ENCODE results near the gene KRT80. TPM values are rescaled to one million over a fixed set of nuclear protein-coding genes. Genes with fewer than 3 reads are reported as not detected.

Gene KRT80
- polyA plus RNA-seq, 2 of the 4 experiments (the other 2 are of a cell fraction) = 38.3 to 63.1 TPM

- no peak for TF ChIP-seq EHF (CRISPR knock-in tag; IDR thresholded peaks at IDR 0.05)
- no peak for TF ChIP-seq KDM5A (IDR thresholded peaks at IDR 0.05)
- peak; percentile 82 for TF ChIP-seq CTCF (IDR thresholded peaks at IDR 0.05)
- TF ChIP-seq GATA3 (IDR thresholded peaks at IDR 0.05; ENCODE audit: borderline replicate concordance) = no peak; the same call in 1 of the 2 replicates
- no peak for TF ChIP-seq MAZ (IDR thresholded peaks at IDR 0.05; ENCODE audit: borderline replicate concordance, low read depth, low read length)
- no peak for TF ChIP-seq NR3C1 (IDR thresholded peaks at IDR 0.05)
- no peak for TF ChIP-seq TP53 (CRISPR knock-in tag; IDR thresholded peaks at IDR 0.05)
- peak; percentile 99 for TF ChIP-seq MAX (IDR thresholded peaks at IDR 0.05)
- TF ChIP-seq POLR2AphosphoS2 (conservative IDR thresholded peaks at IDR 0.05; ENCODE audit: low read length) = no peak
- 0 out of 2 replicates have a peak, but pooled peaks have one; percentile 4 for TF ChIP-seq RCOR1 (IDR thresholded peaks at IDR 0.05; ENCODE audit: low read depth, low read length)
- peak; percentile 87 for TF ChIP-seq MYC (IDR thresholded peaks at IDR 0.05; ENCODE audit: borderline replicate concordance, low read length)
- TF ChIP-seq CHD4 (IDR thresholded peaks at IDR 0.05; ENCODE audit: borderline replicate concordance) = no peak
- no peak for TF ChIP-seq EP300 (IDR thresholded peaks at IDR 0.05)
- TF ChIP-seq FOSB (CRISPR knock-in tag; IDR thresholded peaks at IDR 0.05) = no peak
- TF ChIP-seq HES2 (IDR thresholded peaks at IDR 0.05) = no peak
- no peak for TF ChIP-seq TFCP2L1 (CRISPR knock-in tag; IDR thresholded peaks at IDR 0.05)
- TF ChIP-seq CEBPB (IDR thresholded peaks at IDR 0.05) = no peak
- peak; percentile 54; the same call in 1 of the 2 replicates for TF ChIP-seq NPAS2 (CRISPR knock-in tag; IDR thresholded peaks at IDR 0.05; ENCODE audit: borderline replicate concordance)
- no peak for TF ChIP-seq NFE2L2 (conservative IDR thresholded peaks at IDR 0.05; ENCODE audit: low read length)
- no peak for TF ChIP-seq CBX8 (IDR thresholded peaks at IDR 0.05)
- peak in 1 of 2 experiments; percentile 48; a peak in 2 of 5 replicates for TF ChIP-seq JUN (IDR thresholded peaks at IDR 0.05)
- peak; percentile 64 to 67 for TF ChIP-seq RAD21 (conservative IDR thresholded peaks at IDR 0.05 in 1 of 2, IDR thresholded peaks at IDR 0.05 in 1 of 2)
- TF ChIP-seq E2F6 (IDR thresholded peaks at IDR 0.05; ENCODE audit: borderline replicate concordance, low read depth) = peak; percentile 73
- no peak for TF ChIP-seq FOXS1 (CRISPR knock-in tag; IDR thresholded peaks at IDR 0.05)
- no peak for TF ChIP-seq HDAC2 (IDR thresholded peaks at IDR 0.05)
- no peak for TF ChIP-seq SREBF2 (IDR thresholded peaks at IDR 0.05)
- TF ChIP-seq HOXB13 (CRISPR knock-in tag; IDR thresholded peaks at IDR 0.05; ENCODE audit: low read depth) = peak; percentile 39; the same call in 1 of the 2 replicates
- peak; percentile 80 for TF ChIP-seq PBX3 (IDR thresholded peaks at IDR 0.05)
- peak; percentile 11 for TF ChIP-seq MAFK (IDR thresholded peaks at IDR 0.05; ENCODE audit: partially characterized antibody)
- TF ChIP-seq RFX5 (IDR thresholded peaks at IDR 0.05) = no peak
- no peak for TF ChIP-seq HOXA7 (CRISPR knock-in tag; IDR thresholded peaks at IDR 0.05)
- TF ChIP-seq BHLHE40 (IDR thresholded peaks at IDR 0.05; ENCODE audit: low read depth, low read length) = peak; percentile 93
- TF ChIP-seq BCL3 (IDR thresholded peaks at IDR 0.05) = no peak
- TF ChIP-seq EHMT2 (IDR thresholded peaks at IDR 0.05; ENCODE audit: low read depth) = no peak
- no peak for TF ChIP-seq ZSCAN20 (CRISPR knock-in tag; IDR thresholded peaks at IDR 0.05)
- no peak for TF ChIP-seq ELK1 (IDR thresholded peaks at IDR 0.05; ENCODE audit: low read depth, low read length)
- TF ChIP-seq HEYL (CRISPR knock-in tag; IDR thresholded peaks at IDR 0.05) = no peak
- no peak for TF ChIP-seq ZFP36 (IDR thresholded peaks at IDR 0.05; ENCODE audit: borderline replicate concordance, partially characterized antibody)
- TF ChIP-seq KDM1A (IDR thresholded peaks at IDR 0.05; ENCODE audit: low read depth) = no peak
- TF ChIP-seq RARB (CRISPR knock-in tag; IDR thresholded peaks at IDR 0.05) = no peak
- TF ChIP-seq CHD2 (IDR thresholded peaks at IDR 0.05; ENCODE audit: low read length, partially characterized antibody) = no peak
Observed at GRCh38 chr12:52221912-52222457, 30.2 kb upstream of the KRT80 start (continued).
